Measurements from ENCODE around the gene MCC.

Gene MCC

GRCh38 chr5:113204525-113205161 lies 283.6 kb downstream of the MCC start:
- no peak overlapping the region for H3K4me3 Mint-ChIP-seq
- no peaks in the 10 kb centered on the region for H3K36me3 Mint-ChIP-seq
- H3K27me3 Mint-ChIP-seq, result peaks cover 8% of the 10 kb centered on the region
- H3K9me3 Mint-ChIP-seq, result no peaks in the 10 kb centered on the region
- ATAC-seq (ENCODE audit: low read depth) (no peak), DNase-seq (ENCODE audit: low spot score in 2 of 2) (no peak)
- H3K4me1 Mint-ChIP-seq, result no peaks in the 10 kb centered on the region
- no peak overlapping the region for H3K27ac Mint-ChIP-seq

GRCh38 chr5:113203916-113204315 lies 284.3 kb downstream of the MCC start:
- ATAC-seq (ENCODE audit: low read depth) (no peak), DNase-seq (ENCODE audit: low spot score in 2 of 2) (no peak)
- no peaks in the 10 kb centered on the region for H3K4me1 Mint-ChIP-seq
- no peaks in the 10 kb centered on the region for H3K36me3 Mint-ChIP-seq
- H3K27me3 Mint-ChIP-seq, result peaks cover 8% of the 10 kb centered on the region
- no peaks in the 10 kb centered on the region for H3K9me3 Mint-ChIP-seq
- H3K27ac Mint-ChIP-seq, result no peak overlapping the region
- no peak overlapping the region for H3K4me3 Mint-ChIP-seq

GRCh38 chr5:113202746-113203716 lies 285.2 kb downstream of the MCC start:
- Mint-ChIP-seq H3K9me3 (no peaks in the 10 kb centered on the region), H3K27me3 (peaks cover 8% of the 10 kb centered on the region), H3K4me3 (no peak overlapping the region), H3K4me1 (no peaks in the 10 kb centered on the region), H3K36me3 (no peaks in the 10 kb centered on the region), H3K27ac (no peak overlapping the region)
- DNase-seq (ENCODE audit: low spot score in 2 of 2) (no peak), ATAC-seq (ENCODE audit: low read depth) (no peak)

DNA sequence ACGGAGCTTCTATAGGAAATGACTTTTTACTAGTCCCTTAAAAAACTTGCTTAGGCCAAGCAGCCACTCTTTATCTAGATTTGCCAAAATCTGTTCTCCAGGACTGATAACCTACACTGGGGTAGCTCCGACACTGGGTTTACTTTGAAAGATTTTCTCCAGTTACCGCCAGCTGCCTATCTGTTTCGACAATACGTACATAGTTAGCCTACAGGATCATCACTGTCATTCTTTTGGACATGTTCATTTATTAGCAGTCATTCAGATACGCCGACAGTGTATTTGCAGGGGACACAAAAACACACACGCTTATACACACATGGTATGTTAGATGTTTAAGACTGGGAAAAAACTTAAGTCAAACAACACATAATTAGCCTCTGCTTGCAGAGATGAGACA lies 286.0 kb downstream of the MCC start:
- Mint-ChIP-seq H3K36me3 (no peaks in the 10 kb centered on the region), H3K27me3 (peaks cover 10% of the 10 kb centered on the region), H3K27ac (no peak overlapping the region), H3K4me1 (peaks cover 2% of the 10 kb centered on the region), H3K4me3 (no peak overlapping the region), H3K9me3 (no peaks in the 10 kb centered on the region)
- no peak for ATAC-seq (ENCODE audit: low read depth)
- DNase-seq (ENCODE audit: low spot score in 2 of 2), result no peak

DNA sequence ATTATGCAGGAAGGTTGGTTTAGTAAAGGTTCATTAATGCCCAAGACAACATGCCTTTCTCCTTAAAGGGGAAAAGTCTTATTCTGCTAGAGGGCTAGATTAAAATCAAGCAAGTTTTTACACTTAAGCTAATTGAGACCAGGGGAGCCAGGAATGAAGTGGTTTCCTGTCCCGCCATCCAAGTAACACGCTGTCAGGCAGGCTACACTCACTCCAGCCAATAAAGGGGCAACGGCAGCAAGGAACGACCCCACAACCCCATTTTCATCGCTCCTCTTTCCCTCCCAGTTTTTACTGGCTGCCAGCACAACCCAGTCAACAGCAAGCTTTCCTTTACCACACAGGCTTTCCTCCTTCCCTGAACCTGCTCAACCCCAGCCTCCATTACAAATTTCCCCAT lies 286.5 kb downstream of the MCC start:
- ATAC-seq (ENCODE audit: low read depth), result no peak
- Mint-ChIP-seq H3K27ac (no peak overlapping the region), H3K4me1 (peaks cover 2% of the 10 kb centered on the region), H3K36me3 (no peaks in the 10 kb centered on the region), H3K4me3 (no peak overlapping the region), H3K9me3 (no peaks in the 10 kb centered on the region), H3K27me3 (peaks cover 7% of the 10 kb centered on the region)
- DNase-seq (ENCODE audit: low spot score in 2 of 2), result no peak

DNA sequence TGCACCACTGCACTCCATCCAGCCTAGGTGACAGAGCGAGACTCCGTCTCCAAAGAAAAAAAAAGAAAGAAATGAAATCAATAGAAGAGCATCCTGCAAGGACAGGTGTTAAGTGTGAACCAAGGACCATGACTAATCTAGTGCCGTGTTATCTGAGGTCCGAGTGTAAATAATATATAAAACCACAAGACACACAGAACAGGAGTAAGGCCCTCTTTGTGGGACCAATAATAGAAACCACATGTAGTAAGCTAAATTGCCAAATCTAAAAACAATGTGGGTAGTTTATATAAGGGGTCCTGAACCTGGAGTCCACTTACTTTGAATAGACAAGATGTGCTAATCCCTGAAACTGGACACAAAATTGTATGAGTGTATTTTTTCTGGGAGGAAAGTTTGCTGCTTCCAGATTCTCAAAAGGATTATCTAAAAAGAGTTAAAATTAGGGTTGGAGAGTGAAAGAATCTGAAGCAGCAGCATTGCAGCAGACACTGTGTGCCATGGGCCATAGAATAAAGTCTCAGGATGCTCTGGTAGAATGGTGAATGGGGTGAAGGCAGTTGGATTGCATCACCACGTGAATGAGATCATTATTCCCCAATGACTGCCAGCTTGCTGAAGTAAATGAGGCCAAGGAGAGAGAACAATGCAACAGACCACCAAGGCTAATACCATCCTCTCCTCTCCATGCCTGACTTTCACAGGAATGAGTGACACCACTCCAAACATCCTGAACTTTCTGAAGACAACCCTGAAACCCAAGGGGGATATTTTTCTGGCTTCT lies 288.9 kb downstream of the MCC start:
- no peak overlapping the region for H3K4me3 Mint-ChIP-seq
- H3K4me1 Mint-ChIP-seq, result peaks cover 2% of the 10 kb centered on the region
- H3K27ac Mint-ChIP-seq, result no peak overlapping the region
- DNase-seq (ENCODE audit: low spot score in 2 of 2) (no peak), ATAC-seq (ENCODE audit: low read depth) (no peak)
- H3K27me3 Mint-ChIP-seq, result peaks cover 6% of the 10 kb centered on the region
- H3K9me3 Mint-ChIP-seq, result no peaks in the 10 kb centered on the region
- H3K36me3 Mint-ChIP-seq, result no peaks in the 10 kb centered on the region

DNA sequence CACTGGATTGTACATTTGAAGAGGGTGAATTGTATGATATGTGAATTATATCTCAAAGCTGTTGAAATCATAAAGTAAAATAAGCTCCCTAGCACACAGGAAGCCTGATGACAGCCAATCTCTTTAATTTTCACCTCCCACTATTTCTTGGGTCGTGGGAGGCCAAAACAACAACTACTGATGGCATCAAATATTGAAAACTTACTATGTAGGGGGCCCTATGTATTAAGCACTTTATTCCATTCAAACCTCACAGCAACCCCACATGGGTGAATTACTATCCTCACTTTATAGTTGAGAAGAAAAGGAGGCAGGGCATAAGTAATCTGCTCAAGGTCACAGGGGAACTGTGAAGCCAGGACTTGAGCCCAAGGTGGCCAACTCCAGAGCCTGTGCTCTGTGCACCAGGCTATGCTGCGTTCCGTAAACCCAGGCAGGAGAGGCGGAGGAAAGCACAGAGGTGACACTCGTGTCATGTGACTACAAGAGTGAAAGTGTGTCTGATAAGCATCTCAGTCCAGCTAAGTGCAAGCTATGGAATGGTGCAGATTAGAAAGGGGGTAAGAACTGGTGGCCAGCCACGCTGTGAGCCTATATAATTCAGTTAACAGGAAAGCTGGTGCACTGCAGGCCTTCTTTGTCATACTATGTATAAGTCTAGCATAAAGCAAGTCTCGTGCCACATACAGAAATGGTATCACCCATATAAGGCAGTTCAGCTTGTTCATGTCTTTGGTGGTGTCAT lies 290.6 kb downstream of the MCC start:
- no peak for ATAC-seq (ENCODE audit: low read depth)
- H3K36me3 Mint-ChIP-seq, result peaks cover 2% of the 10 kb centered on the region
- H3K4me1 Mint-ChIP-seq, result peaks cover 2% of the 10 kb centered on the region
- H3K9me3 Mint-ChIP-seq, result peaks cover 2% of the 10 kb centered on the region
- no peak overlapping the region for H3K27ac Mint-ChIP-seq
- H3K4me3 Mint-ChIP-seq, result no peak overlapping the region
- no peak for DNase-seq (ENCODE audit: low spot score in 2 of 2)
- peaks cover 6% of the 10 kb centered on the region for H3K27me3 Mint-ChIP-seq

DNA sequence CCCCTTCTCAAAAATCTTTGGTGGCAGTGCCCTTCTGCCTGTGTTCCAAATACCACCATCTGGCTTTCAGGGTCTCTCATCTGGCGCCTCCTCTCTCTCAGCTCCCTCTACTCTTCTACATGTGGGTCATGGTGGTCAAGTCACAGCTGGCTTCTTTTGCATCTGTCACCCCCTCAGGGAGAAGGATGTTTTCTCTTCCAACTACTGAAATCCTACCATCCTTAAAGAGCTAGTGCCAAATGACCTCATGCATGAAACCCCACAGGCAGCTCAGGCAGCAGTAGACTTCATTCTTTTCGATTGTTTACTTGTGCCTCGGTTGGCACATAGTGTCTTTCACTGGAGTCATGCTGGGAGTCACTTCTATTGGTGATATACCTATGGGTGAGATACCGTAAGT lies 292.5 kb downstream of the MCC start:
- H3K4me3 Mint-ChIP-seq, result no peak overlapping the region
- H3K27ac Mint-ChIP-seq, result no peak overlapping the region
- ATAC-seq (ENCODE audit: low read depth) (no peak), DNase-seq (ENCODE audit: low spot score in 2 of 2) (no peak)
- peaks cover 2% of the 10 kb centered on the region for H3K36me3 Mint-ChIP-seq
- peaks cover 2% of the 10 kb centered on the region for H3K4me1 Mint-ChIP-seq
- peaks cover 2% of the 10 kb centered on the region for H3K9me3 Mint-ChIP-seq
- H3K27me3 Mint-ChIP-seq, result peaks cover 4% of the 10 kb centered on the region

- H3K27me3 Mint-ChIP-seq, result peaks cover 4% of the 10 kb centered on the region
- DNase-seq (ENCODE audit: low spot score in 2 of 2), result no peak
- H3K36me3 Mint-ChIP-seq, result peaks cover 2% of the 10 kb centered on the region
- ATAC-seq (ENCODE audit: low read depth), result no peak
- H3K9me3 Mint-ChIP-seq, result peaks cover 2% of the 10 kb centered on the region
- H3K4me3 Mint-ChIP-seq, result no peak overlapping the region
- no peak overlapping the region for H3K27ac Mint-ChIP-seq
- peaks cover 2% of the 10 kb centered on the region for H3K4me1 Mint-ChIP-seq
These were observed 293.0 kb downstream of the MCC start for GRCh38 chr5:113195251-113195650.

DNA sequence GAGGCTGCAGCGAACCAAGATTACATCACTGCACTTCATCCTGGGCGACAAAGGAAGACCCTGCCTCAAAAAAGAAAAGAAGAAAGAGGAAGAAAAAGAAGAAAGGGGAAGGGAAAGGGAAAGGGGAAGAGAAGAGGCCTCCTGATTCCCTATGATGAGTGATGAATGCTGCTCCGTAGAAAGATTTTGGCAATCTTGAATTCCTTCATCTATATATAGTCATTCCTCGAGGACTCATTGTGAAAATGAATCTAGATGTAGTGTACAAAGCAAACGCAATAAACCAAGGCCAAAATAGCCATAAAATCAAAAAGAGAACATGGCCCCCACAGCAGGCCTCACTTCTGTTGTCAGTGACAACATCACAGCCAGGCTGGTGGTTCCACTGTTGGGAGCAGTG lies 293.7 kb downstream of the MCC start:
- Mint-ChIP-seq H3K27me3 (peaks cover 4% of the 10 kb centered on the region), H3K4me1 (peaks cover 2% of the 10 kb centered on the region), H3K36me3 (peaks cover 2% of the 10 kb centered on the region), H3K27ac (no peak overlapping the region), H3K9me3 (peaks cover 2% of the 10 kb centered on the region), H3K4me3 (no peak overlapping the region)
- ATAC-seq (ENCODE audit: low read depth), result no peak
- no peak for DNase-seq (ENCODE audit: low spot score in 2 of 2)

DNA sequence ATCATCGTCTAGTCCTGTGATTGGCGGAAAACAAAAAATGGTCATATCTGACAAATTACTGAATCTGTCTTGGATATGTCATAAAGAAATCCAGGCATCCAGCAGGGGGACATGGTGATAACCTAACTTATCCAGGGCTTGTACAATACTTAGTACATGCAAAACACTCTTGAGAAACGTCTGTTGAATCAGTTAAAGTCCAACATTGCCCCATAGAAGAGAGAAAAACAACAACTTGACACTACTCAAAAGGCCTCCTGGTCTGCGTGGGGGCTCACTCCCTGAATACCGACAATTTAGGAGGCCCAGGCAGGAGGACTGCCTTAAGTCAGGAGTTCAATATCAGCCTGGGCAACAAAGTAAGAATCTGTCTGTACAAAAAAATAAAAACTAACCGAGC lies 294.1 kb downstream of the MCC start:
- Mint-ChIP-seq H3K36me3 (peaks cover 2% of the 10 kb centered on the region), H3K4me1 (peaks cover 2% of the 10 kb centered on the region), H3K27me3 (peaks cover 4% of the 10 kb centered on the region), H3K4me3 (no peak overlapping the region), H3K27ac (no peak overlapping the region), H3K9me3 (peaks cover 2% of the 10 kb centered on the region)
- no peak for ATAC-seq (ENCODE audit: low read depth)
- no peak for DNase-seq (ENCODE audit: low spot score in 2 of 2)

DNA sequence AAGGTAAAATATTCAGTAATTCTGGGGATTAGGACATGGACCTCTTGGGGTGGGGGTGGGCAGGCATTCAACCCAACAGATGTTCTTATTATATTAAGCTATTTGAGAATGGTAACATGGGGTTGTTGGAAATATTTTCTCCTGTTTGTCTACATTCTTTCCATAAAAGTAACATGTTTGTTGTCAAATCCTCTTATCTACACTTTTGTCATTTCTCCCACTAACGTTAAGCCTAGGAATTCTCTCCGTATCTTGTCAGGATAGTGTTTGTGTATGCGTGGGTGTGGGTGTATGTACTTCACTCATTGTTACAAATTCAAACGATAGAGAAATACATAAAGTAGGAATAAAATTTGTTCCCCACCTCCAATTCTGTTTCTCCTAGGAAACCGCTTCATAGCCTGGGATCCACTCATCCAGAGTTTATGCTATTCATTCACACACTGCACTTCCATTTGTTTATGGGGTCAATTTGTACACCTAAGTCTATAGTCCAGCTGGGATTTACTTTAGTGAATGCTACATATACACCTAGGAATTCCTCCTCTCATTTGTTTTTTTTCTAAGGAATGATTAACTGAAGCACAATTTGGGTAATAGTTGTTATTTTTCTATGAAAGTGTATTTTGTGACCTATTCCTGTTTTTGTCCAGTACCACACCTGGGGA lies 294.8 kb downstream of the MCC start:
- Mint-ChIP-seq H3K4me3 (no peak overlapping the region), H3K36me3 (peaks cover 2% of the 10 kb centered on the region), H3K27ac (no peak overlapping the region), H3K27me3 (peaks cover 4% of the 10 kb centered on the region), H3K4me1 (peaks cover 2% of the 10 kb centered on the region), H3K9me3 (peaks cover 2% of the 10 kb centered on the region)
- no peak for DNase-seq (ENCODE audit: low spot score in 2 of 2)
- no peak for ATAC-seq (ENCODE audit: low read depth)

DNA sequence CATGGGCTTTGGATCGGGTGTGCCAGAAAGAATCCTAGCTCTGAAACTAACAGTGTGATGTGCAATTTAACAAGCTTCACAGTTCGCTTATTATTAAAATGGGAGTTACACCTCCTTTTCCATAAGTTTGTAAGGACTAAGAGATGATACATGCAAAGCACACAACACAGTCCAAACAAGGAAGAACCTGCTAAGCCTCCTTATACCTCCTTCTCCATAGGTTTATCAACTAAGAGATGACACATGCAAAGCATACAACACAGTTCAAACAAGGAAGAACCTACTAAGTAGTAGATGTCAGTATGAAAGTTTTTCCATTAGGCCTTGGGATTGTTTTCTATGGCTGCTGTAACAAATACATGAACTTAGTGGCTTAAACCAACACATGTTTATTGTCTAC lies 295.7 kb downstream of the MCC start:
- no peak overlapping the region for H3K4me3 Mint-ChIP-seq
- no peak overlapping the region for H3K27ac Mint-ChIP-seq
- no peaks in the 10 kb centered on the region for H3K4me1 Mint-ChIP-seq
- DNase-seq (ENCODE audit: low spot score in 2 of 2), result no peak
- ATAC-seq (ENCODE audit: low read depth), result no peak
- peaks cover 2% of the 10 kb centered on the region for H3K9me3 Mint-ChIP-seq
- peaks cover 1% of the 10 kb centered on the region for H3K27me3 Mint-ChIP-seq
- peaks cover 2% of the 10 kb centered on the region for H3K36me3 Mint-ChIP-seq
